ENCODE data around the gene BEAN1.

BEAN1 gene

GRCh38 chr16:66427036-66427860 is at the start of gene BEAN1:
TSS of gene BEAN1 (plus strand) at chr16:66427295. CDS start at chr16:66437677, 10,382 bp downstream.
- in situ Hi-C loops (cut with MboI; ENCODE audit: low sequenced_read_pairs): no loop called here

GRCh38 chr16:66377324-66377723 is 49.8 kb upstream of the BEAN1 start:
- in situ Hi-C loops (cut with MboI; ENCODE audit: low sequenced_read_pairs): no loop called here

GRCh38 chr16:66378741-66379570 is 48.1 kb upstream of the BEAN1 start:
- in situ Hi-C loops (cut with MboI; ENCODE audit: low sequenced_read_pairs): no loop called here

- in situ Hi-C loops (cut with MboI; ENCODE audit: low sequenced_read_pairs): no loop called here
Observed at GRCh38 chr16:66379571-66379941, 47.5 kb upstream of the BEAN1 start.

- in situ Hi-C loops (cut with MboI; ENCODE audit: low sequenced_read_pairs): no loop called here
Observed at GRCh38 chr16:66380421-66380820, 46.7 kb upstream of the BEAN1 start.

- in situ Hi-C loops (cut with MboI; ENCODE audit: low sequenced_read_pairs): no loop called here
Observed at GRCh38 chr16:66381585-66382170, 45.4 kb upstream of the BEAN1 start.

- in situ Hi-C loops (cut with MboI; ENCODE audit: low sequenced_read_pairs): no loop called here
Observed at GRCh38 chr16:66382171-66382965, 44.7 kb upstream of the BEAN1 start.

- in situ Hi-C loops (cut with MboI; ENCODE audit: low sequenced_read_pairs): no loop called here
Observed at GRCh38 chr16:66382966-66383299, 44.2 kb upstream of the BEAN1 start.

- in situ Hi-C loops (cut with MboI; ENCODE audit: low sequenced_read_pairs): no loop called here
Observed at GRCh38 chr16:66383551-66383950, 43.5 kb upstream of the BEAN1 start.

- in situ Hi-C loops (cut with MboI; ENCODE audit: low sequenced_read_pairs): no loop called here
Observed at GRCh38 chr16:66385415-66385814, 41.7 kb upstream of the BEAN1 start.

GRCh38 chr16:66386629-66387622 is 40.2 kb upstream of the BEAN1 start:
- in situ Hi-C loops (cut with MboI; ENCODE audit: low sequenced_read_pairs): no loop called here

- in situ Hi-C loops (cut with MboI; ENCODE audit: low sequenced_read_pairs): no loop called here
Observed at GRCh38 chr16:66387817-66388332, 39.2 kb upstream of the BEAN1 start.

GRCh38 chr16:66388350-66389139 is 38.5 kb upstream of the BEAN1 start:
- in situ Hi-C loops (cut with MboI; ENCODE audit: low sequenced_read_pairs): no loop called here

- in situ Hi-C loops (cut with MboI; ENCODE audit: low sequenced_read_pairs): no loop called here
Observed at GRCh38 chr16:66389256-66390176, 37.6 kb upstream of the BEAN1 start.

GRCh38 chr16:66390346-66391108 is 36.6 kb upstream of the BEAN1 start:
- in situ Hi-C loops (cut with MboI; ENCODE audit: low sequenced_read_pairs): no loop called here

GRCh38 chr16:66391726-66392670 is 35.1 kb upstream of the BEAN1 start:
- in situ Hi-C loops (cut with MboI; ENCODE audit: low sequenced_read_pairs): no loop called here

All from HL-60/S4 (cell line).